ENCODE data around the gene ZMYND8.

Gene ZMYND8

DNA sequence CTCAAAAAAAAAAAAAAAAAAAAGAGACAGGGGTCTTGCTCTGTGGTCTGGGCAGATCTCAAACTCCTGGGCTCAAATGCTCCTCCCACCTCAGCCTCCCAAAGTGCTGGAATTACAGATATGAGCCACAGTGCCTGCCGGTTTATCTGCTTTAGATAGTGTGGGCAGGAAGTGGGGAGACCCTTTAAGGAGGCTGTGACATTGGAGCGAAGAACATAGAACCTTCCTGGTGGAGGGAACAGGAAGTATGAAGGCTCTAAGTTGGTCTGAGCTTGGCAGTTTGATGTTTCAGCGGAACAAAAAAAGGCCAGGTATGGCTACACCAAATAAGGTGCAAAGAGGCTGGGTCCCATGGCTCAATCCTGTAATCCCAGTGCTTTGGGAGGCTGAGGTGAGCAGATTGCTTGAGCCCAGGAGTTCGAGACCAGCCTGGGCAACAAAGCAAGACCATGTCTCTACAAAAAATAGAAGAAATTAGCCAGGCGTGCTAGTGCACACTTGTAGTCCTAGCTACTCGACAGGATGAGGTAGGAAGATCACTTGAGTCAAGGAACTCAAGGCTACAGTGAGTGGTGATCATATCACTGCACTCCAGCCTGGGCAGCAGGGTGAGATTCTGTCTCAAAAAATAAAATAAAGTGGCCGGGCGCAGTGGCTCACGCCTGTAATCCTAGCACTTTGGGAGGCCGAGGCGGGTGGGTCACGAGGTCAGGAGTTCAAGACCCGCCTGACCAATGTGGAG is 8.7 kb upstream of the ZMYND8 start:
- no peak for DNase-seq (ENCODE audit: low read depth)
- H3K4me3 ChIP-seq (ENCODE audit: low read length) = no peak overlapping the region
- TF ChIP-seq, protein P1, sequence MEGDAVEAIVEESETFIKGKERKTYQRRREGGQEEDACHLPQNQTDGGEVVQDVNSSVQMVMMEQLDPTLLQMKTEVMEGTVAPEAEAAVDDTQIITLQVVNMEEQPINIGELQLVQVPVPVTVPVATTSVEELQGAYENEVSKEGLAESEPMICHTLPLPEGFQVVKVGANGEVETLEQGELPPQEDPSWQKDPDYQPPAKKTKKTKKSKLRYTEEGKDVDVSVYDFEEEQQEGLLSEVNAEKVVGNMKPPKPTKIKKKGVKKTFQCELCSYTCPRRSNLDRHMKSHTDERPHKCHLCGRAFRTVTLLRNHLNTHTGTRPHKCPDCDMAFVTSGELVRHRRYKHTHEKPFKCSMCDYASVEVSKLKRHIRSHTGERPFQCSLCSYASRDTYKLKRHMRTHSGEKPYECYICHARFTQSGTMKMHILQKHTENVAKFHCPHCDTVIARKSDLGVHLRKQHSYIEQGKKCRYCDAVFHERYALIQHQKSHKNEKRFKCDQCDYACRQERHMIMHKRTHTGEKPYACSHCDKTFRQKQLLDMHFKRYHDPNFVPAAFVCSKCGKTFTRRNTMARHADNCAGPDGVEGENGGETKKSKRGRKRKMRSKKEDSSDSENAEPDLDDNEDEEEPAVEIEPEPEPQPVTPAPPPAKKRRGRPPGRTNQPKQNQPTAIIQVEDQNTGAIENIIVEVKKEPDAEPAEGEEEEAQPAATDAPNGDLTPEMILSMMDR (conservative IDR thresholded peaks at IDR 0.05; ENCODE audit: low read length) = no peak

DNA sequence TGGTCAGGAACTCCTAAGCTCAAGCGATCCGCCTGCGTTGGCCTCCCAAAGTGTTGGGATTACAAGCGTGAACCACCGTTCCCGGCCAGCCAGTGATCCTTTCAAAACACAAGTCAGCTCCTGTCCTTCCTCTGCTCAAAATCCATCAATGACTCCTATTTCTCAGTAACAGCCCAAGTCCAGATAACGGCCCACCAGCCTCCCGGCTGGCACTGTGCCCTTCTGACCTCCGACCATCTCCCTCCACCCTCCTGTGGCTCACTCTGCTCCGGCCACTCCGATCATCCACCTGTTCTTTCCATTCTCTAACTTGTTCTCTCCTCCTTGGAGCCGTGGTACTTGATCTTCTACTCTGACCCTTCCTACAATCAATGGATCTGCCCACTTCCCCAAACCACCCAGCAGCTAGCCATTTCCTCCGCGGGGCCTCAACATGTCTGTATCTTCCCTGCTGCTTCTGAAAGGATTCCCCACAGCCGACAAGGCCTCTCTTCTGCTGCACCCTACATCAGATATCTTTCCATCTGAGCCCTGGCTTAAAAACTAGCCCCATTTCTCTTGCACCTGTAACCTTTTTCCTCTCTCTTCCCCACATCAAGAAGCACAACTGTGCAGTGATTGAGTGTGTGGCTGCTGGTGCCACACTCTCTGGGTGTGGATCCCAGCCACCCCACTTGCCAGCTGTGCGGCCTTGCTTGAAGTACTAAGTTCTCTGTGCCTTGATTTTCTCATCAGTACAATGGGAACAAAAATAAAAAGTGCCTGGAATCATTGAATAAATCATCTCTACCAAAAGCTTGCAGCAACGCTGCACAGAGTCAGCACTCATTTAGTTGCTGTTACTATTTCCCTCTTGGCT is 6.1 kb upstream of the ZMYND8 start:
- no peak overlapping the region for H3K4me3 ChIP-seq (ENCODE audit: low read length)
- DNase-seq (ENCODE audit: low read depth) = no peak
- TF ChIP-seq, protein P1 (conservative IDR thresholded peaks at IDR 0.05; ENCODE audit: low read length) = no peak

GRCh38 chr20:47361057-47361915 is 4.8 kb upstream of the ZMYND8 start:
- TF ChIP-seq, protein P1 (conservative IDR thresholded peaks at IDR 0.05; ENCODE audit: low read length) = no peak
- DNase-seq (ENCODE audit: low read depth) = no peak
- H3K4me3 ChIP-seq (ENCODE audit: low read length) = no peak overlapping the region

- H3K4me3 ChIP-seq (ENCODE audit: low read length) = peak overlapping the region; percentile 6; the same call in 1 of the 2 replicates
- TF ChIP-seq, protein P1 (conservative IDR thresholded peaks at IDR 0.05; ENCODE audit: low read length) = no peak
- peak; percentile 77 for DNase-seq (ENCODE audit: low read depth)
Observed at GRCh38 chr20:47360297-47361056, 4.0 kb upstream of the ZMYND8 start.

DNA sequence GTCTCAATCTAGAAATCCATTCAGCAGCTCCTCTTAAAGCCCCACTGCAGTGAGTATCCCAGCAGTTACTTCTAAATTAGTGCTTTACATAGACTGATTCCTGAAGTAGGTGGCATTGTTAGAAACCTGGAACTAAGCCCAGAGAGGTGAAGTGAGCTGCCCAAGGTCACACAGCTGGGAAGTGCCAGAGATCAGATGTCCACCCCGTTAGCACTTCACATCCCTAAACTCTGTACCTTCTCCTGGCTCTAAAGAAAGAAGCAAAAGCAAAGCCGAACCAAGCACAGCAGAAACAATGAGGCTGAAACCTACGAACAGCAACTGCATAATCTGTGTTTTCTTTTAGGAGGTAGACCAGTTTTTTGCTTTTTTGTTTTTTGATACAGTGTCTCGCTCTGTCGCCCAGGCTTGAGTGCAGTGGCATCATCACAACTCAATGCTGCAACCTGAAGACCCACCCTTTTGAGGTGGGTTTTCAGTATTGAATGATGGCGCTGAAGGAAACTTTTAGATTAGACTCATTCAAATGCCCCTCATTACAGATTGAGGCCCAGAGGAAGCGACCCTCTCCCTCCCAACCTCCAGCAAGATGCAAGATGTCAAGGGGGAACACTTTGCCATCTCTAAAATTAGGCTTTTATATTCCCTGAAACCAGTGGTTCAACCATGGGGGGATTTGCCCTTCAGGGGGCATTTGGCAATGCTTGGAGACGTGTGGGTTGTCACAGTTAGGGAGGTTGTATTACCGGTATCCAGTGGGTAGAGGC is 3.2 kb upstream of the ZMYND8 start:
- no peak overlapping the region for H3K4me3 ChIP-seq (ENCODE audit: low read length)
- TF ChIP-seq, protein P1 (conservative IDR thresholded peaks at IDR 0.05; ENCODE audit: low read length) = no peak
- DNase-seq (ENCODE audit: low read depth) = no peak
